ENCODE results near the gene ERICH6.

DNA sequence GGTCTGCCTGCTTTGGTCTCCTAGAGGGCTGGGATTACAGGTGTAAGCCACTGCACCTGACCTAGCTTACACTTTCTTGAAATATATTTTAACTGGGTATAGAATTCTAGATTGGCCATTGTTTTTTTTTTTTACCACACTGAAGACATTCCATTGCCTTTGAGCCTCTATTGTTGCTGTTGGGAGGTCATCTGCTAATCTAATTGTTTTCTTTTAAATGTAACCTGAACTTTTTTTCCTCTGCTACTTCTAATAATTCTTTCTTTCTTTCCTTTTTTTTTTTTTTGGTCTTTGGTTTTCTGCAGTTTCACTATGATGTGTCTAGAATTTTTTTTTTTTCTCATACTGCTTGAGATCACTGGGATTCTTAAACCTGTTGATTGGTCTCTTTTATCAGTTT, 28.1 kb downstream of the ERICH6 start:
- TF ChIP-seq, protein P1, sequence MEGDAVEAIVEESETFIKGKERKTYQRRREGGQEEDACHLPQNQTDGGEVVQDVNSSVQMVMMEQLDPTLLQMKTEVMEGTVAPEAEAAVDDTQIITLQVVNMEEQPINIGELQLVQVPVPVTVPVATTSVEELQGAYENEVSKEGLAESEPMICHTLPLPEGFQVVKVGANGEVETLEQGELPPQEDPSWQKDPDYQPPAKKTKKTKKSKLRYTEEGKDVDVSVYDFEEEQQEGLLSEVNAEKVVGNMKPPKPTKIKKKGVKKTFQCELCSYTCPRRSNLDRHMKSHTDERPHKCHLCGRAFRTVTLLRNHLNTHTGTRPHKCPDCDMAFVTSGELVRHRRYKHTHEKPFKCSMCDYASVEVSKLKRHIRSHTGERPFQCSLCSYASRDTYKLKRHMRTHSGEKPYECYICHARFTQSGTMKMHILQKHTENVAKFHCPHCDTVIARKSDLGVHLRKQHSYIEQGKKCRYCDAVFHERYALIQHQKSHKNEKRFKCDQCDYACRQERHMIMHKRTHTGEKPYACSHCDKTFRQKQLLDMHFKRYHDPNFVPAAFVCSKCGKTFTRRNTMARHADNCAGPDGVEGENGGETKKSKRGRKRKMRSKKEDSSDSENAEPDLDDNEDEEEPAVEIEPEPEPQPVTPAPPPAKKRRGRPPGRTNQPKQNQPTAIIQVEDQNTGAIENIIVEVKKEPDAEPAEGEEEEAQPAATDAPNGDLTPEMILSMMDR (conservative IDR thresholded peaks at IDR 0.05 in 1 of 2, IDR thresholded peaks at IDR 0.05 in 1 of 2; ENCODE audit: extremely low read depth in 1 of 2, insufficient read depth in 1 of 2, low read depth in 1 of 2, low read length in 2 of 2): no peak
- no peak for TF ChIP-seq EZH2 (IDR thresholded peaks at IDR 0.05; ENCODE audit: borderline replicate concordance, low read length)

Measured in mammary epithelial cell (primary cell).